ENCODE data around the gene KIT.
"Not testable (repeated sequence)": the region's sequence is repeated elsewhere in the genome, so short reads cannot be mapped to it uniquely, and the experiment has no call there.

Gene KIT

GRCh38 chr4:54657551-54658251 lies at the start of gene KIT:
Gene KIT (plus strand): TSS chr4:54657957. CDS start chr4:54658015, 58 bp downstream.
- no peak for DNase-seq

GRCh38 chr4:54609310-54609709 lies 48.4 kb upstream of the KIT start:
- DNase-seq = no peak

GRCh38 chr4:54614149-54614548 lies 43.6 kb upstream of the KIT start:
- no peak for DNase-seq

DNA sequence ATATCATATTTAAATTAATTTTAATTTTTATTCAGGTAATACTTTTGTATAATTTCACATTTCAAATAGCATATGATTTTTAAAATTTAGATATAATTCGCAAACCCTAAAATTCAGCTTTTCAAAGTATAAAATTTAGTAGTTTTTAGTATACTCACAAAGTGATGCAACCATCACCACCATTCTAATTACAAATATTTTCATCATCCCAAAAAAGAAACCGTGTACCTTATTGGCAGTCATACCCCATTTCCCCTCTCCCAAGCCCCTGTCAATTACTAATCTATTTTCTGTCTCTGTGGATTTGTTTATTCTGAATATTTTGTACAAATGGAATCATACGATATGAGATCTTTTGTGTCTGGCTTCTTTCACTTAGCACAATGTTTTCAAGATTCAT lies 37.0 kb upstream of the KIT start:
- DNase-seq = no peak

- no peak for DNase-seq
These were observed 32.4 kb upstream of the KIT start for GRCh38 chr4:54625391-54625790.

- no peak for DNase-seq
These were observed 31.6 kb upstream of the KIT start for GRCh38 chr4:54626113-54626512.

GRCh38 chr4:54632537-54632936 lies 25.2 kb upstream of the KIT start:
- DNase-seq = no peak

GRCh38 chr4:54633102-54633740 lies 24.5 kb upstream of the KIT start:
- not testable (repeated sequence) for DNase-seq

DNA sequence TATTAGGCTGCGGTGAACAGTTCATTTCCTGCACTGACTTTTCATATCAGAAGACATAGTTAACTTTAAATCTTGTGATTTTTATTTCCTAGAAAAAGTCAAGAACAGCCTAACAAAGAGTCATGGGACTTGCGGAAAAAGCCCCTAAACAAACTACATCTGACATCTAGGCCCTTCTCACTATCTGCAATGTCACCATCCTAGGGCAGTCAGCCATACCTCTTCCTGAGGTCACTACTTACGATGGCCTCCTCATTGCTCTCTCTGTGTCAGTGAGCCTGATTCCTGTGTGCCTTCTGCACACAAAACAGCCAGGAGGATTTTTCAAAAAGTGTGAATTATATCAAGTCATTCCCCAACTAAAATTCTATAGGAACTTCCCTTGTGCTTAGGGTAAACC lies 22.4 kb upstream of the KIT start:
- DNase-seq = no peak

DNA sequence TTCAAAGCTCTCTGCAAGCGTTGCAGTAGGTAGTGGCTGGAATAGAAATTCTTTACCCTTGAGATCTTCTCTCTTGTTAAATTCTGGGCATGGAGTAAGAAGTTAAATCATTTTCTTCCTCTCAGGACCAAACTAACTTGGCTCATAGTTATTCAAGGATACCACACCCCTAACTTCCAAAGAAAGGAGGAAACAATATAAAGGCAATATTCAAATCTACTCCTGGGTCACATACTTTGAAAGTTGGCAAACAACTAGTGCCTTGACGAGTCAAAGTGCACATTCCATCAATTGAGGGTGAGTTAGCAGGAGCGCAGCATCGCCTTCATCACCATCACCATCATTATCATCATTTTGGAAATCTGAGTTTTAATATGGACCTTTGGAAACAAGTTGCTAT lies 20.4 kb upstream of the KIT start:
- no peak for DNase-seq

GRCh38 chr4:54641101-54641500 lies 16.7 kb upstream of the KIT start:
- DNase-seq = not testable (repeated sequence)

GRCh38 chr4:54643172-54643571 lies 14.6 kb upstream of the KIT start:
- DNase-seq = no peak

GRCh38 chr4:54643958-54644751 lies 13.6 kb upstream of the KIT start:
- no peak for DNase-seq

DNA sequence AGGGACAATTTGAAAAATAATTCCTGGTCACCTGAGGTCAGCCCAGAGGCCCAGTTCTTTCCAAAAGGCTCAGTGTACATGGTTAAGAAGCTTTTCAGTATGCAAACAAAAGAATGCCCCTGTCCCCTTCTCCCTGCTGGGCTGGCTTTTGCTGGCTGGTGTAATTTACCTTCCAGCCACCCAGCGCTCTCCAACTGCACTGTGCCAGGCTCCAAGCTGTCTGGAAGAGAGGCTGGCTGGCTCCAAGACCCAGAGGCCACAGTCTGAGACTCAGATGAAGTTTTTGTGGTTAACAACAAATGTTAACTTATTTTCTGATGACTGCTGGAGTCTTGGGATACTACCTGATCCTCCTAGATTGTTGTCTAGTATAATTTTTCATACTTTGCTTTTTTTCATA lies 11.9 kb upstream of the KIT start:
- DNase-seq = no peak

DNA sequence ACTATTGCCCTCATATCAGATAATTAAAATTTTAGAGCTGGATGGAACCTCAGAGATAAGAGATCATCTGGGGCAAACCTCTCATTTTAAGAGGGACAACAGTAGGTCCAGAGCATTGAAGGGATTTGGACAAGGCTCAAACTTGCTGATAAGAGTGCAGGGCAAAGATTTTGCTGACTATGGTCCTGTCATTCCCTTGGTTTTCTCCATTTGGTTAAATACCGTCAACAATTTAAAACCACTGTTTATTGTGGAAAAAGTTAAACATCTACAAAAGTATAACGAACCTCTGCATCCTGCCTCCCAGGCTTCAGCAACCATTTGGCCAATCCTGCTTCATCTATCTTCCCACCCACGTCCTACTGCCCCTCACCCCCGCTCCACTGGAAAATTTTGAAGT lies 10.7 kb upstream of the KIT start:
- no peak for DNase-seq

DNA sequence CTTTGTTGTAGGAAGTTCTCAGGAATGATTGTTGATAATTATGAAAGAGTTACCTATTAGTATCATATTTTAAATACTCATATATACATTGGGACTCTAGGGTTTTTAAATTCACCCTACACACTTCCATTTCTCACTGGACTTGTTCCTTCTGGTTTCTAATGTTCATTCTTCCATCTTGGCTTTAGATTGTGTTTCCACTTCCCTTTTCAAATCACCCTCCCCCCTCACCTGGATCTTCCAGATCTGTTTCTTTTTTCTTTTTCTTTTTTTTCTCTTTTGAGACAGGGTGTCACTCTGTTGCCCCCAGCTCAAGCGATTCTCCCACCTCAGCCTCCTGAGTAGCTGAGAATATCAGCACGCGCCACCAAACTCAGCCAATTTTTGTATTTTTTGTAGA lies 6.7 kb upstream of the KIT start:
- no peak for DNase-seq

GRCh38 chr4:54654753-54655152 lies 3.0 kb upstream of the KIT start:
- DNase-seq = no peak

DNA sequence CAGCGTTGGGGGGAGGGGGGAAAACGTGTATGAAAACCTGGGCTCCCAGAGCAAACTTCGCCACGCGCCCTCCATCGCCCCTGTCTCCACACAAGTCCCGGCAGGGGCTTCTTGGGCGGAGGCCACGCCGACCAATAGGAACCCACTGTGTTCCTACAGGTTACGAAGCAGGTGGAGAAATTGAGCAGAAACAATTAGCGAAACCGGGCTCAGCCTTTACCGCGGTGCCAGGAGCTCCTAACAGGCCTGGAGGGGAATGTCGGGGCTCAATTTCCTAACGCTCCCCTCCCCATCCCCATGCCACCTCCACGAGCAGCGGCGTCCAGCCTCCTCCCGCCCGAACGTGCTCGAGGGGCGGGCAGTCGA lies 589 bp upstream of the KIT start:
- no peak for DNase-seq

DNA sequence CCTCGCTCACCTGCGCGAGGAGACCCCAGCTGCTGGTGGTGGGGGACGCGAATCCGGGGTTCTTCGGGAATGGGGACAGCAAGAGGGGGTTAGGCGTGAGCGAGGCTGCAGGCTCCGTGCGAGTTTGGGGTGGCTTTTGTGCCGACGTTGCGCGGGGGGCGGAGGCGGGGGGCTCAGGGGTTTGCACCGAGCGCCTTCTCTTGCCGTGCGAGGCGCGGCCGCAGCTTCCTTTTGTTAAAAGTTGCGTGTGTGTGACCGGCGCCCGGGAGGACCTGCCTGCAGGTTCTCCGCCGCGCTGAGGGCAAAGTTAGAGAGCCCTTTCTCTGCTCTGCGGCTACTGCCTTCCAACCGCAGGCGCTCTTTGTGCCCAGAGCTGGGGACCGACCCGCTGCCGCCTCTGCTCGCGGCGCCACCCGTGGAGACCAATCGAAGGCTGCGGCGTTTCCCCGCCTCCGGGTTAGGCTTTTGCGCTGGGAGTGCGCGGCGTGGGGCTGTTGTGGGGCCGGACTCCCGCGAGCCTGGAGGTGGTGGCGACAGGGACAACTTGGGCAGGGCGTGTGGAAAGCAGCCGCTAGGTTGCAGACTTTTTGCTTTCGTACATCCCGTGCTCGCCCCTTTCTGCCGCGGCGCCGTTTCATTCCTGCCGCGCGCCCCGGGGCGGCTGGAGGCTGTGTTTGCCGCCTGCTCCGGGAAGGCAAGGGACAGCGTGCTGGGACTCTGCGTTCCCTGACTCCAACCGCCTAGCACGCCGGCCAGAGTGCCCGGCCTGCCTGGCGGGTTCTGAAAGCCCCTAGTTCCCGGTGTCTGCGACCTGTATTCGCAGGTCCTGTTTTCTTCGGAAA lies 716 bp downstream of the KIT start:
- DNase-seq = no peak

- no peak for DNase-seq
These were observed 1.6 kb downstream of the KIT start for GRCh38 chr4:54659313-54659712.

- no peak for DNase-seq
These were observed 2.2 kb downstream of the KIT start for GRCh38 chr4:54659749-54660535.

GRCh38 chr4:54660591-54660990 lies 2.8 kb downstream of the KIT start:
- DNase-seq = no peak
